ELR (cell line): ENCODE measurements around the gene MAS1L.
"Not testable (repeated sequence)": the region's sequence is repeated elsewhere in the genome, so short reads cannot be mapped to it uniquely, and the experiment has no call there.

Experiments
- DNase-seq: peaks from one replicate; pipeline ENCODE4 v3.0.0-alpha.2; 2015; ENCODE audit warnings: low read depth

The MAS1L gene

GRCh38 chr6:29483186-29483585 lies 4.6 kb downstream of the MAS1L start:
- peak; percentile 59 for DNase-seq

GRCh38 chr6:29479560-29479959 lies 8.2 kb downstream of the MAS1L start:
- no peak for DNase-seq

GRCh38 chr6:29478740-29479139 lies 9.0 kb downstream of the MAS1L start:
- no peak for DNase-seq

GRCh38 chr6:29477923-29478450 lies 9.8 kb downstream of the MAS1L start:
- DNase-seq: no peak

- peak; percentile 51 for DNase-seq
These were observed 12.8 kb downstream of the MAS1L start for GRCh38 chr6:29474996-29475395.

GRCh38 chr6:29466241-29466640 lies 21.5 kb downstream of the MAS1L start:
- DNase-seq: no peak

GRCh38 chr6:29465801-29466200 lies 22.0 kb downstream of the MAS1L start:
- DNase-seq: no peak

GRCh38 chr6:29465279-29465678 lies 22.5 kb downstream of the MAS1L start:
- DNase-seq: no peak

- DNase-seq: no peak
These were observed 25.7 kb downstream of the MAS1L start for GRCh38 chr6:29462022-29462421.

- no peak for DNase-seq
These were observed 26.5 kb downstream of the MAS1L start for GRCh38 chr6:29461021-29461814.

- DNase-seq: no peak
These were observed 30.8 kb downstream of the MAS1L start, which contains the start of the genes OR11A1 and OR2H1 for GRCh38 chr6:29456971-29457370. TSS of gene OR11A1 (minus strand) at chr6:29457071. CDS start at chr6:29427641, 29,430 bp downstream. TSS of gene OR2H1 (plus strand) at chr6:29457155. CDS start at chr6:29461770, 4,615 bp downstream.

- peak; percentile 87 for DNase-seq
These were observed 36.1 kb downstream of the MAS1L start for GRCh38 chr6:29451471-29452193.

- DNase-seq: peak; percentile 85
These were observed 40.1 kb downstream of the MAS1L start for GRCh38 chr6:29447670-29448069.

- DNase-seq: not testable (repeated sequence)
These were observed 43.7 kb downstream of the MAS1L start for GRCh38 chr6:29444031-29444430.

GRCh38 chr6:29442719-29443118 lies 45.0 kb downstream of the MAS1L start:
- no peak for DNase-seq

- DNase-seq: no peak
These were observed 48.8 kb downstream of the MAS1L start, which contains the start of gene OR10C1 for GRCh38 chr6:29439006-29439405. TSS of gene OR10C1 (plus strand) at chr6:29439306. CDS start at chr6:29440016, 710 bp downstream.

GRCh38 chr6:29436730-29437129 lies 51.0 kb downstream of the MAS1L start:
- not testable (repeated sequence) for DNase-seq
